GM18507 (cell line): ENCODE results near the gene FUZ.

ENCODE experiments used
- DNase-seq: peaks from one replicate; pipeline ENCODE4 v3.0.0; 2011; ENCODE audit warnings: low read depth; ENCODE audit not compliant: insufficient read length; ENCODE audit errors: extremely low spot score
- FAIRE-seq: peaks from 2 replicates; lab custom pipeline; 2011; peaks lifted over from hg19 to GRCh38; lab: Jason Lieb, UNC

FUZ gene, protein sequence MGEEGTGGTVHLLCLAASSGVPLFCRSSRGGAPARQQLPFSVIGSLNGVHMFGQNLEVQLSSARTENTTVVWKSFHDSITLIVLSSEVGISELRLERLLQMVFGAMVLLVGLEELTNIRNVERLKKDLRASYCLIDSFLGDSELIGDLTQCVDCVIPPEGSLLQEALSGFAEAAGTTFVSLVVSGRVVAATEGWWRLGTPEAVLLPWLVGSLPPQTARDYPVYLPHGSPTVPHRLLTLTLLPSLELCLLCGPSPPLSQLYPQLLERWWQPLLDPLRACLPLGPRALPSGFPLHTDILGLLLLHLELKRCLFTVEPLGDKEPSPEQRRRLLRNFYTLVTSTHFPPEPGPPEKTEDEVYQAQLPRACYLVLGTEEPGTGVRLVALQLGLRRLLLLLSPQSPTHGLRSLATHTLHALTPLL

GRCh38 chr19:49812997-49813861 lies at the start of gene FUZ:
Gene FUZ, minus strand, starts transcription at chr19:49813292. Its CDS starts 186 bp downstream, at chr19:49813106.
- FAIRE-seq (peak; percentile 97), DNase-seq (peak; percentile 78)

DNA sequence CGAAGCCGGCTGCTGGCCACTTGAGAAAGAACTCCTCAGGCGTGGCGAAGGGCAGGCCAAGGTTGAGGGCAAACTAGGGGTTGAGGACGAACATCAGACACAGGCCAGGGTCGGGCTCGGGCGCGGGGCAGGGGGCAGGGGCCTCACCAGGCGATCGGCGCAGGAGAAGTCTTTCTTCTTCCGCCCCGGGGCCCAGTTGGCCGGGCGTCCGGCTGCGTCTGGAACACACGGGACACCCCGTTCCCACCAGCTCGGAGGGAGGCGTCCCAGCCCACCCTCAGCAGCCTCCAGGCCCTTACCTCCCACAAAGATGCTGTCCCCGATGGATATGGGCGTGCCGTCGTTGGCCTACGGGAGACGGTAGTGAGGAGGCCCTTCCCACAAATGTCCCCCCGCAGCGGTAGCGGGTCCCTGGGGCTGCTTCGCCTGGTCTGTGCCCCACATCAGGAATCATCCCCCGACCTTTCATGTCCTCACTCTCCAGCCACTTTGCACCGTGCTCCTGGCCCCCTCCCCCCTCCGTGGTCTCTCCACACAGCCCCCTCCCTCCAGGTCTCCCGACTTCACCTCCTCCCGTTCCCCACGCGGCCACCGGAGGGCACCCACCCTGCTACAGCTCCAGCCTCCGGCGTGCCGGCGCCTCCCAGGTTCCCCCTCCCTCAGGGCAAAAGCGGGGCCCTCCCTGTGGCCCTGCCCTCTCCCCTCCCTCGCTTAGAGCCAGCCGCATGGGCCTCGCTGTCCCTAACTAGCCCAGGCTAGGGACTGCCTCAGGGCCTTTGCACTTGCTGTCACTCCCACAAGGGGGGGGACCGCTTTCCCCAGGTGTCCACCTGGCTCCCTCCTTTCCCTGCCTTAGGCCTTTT lies 49.5 kb upstream of the FUZ start:
- FAIRE-seq (no peak), DNase-seq (no peak)

- no peak for DNase-seq
- no peak for FAIRE-seq
Observed at GRCh38 chr19:49861541-49862378, 48.7 kb upstream of the FUZ start.

GRCh38 chr19:49861107-49861506 lies 48.0 kb upstream of the FUZ start:
- DNase-seq, result no peak
- FAIRE-seq, result no peak

DNA sequence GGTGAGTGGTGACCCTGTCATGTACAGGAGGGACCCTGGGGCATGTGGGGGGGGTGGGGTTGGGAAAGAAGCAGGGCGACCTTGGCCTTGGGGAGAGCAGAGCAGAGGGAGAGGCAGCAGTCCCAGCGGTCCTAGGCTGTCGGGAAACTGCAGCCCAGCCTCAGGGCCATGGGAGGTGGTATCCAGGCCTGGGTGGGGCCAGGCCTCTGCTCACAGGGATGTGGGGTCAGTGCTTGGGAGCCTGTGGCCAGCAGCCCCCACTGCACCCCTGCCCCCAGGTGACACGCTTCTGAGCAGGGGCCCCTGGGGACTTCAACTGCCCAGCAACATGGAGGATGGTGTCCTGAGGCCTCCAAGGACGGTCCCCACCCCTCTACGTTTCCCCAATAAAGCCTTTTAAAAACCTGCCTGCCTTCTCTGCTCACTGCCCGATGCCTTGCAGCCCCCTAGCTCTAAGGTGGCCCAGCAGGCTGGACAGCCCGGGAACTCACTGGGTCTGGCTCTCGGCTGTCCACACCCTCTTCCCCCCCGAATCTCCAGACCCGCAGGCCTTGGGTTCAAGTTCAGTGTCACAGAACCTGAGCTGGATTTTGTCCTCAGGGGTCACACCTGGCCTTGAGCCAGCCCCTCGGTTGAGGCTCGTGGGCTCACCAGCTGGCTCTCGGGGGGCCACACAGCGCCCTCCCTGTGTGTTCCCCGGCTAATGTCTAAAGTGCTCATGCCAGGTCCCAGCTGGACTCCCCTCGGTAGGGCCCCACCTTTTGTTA lies 47.4 kb upstream of the FUZ start:
- no peak for FAIRE-seq

DNA sequence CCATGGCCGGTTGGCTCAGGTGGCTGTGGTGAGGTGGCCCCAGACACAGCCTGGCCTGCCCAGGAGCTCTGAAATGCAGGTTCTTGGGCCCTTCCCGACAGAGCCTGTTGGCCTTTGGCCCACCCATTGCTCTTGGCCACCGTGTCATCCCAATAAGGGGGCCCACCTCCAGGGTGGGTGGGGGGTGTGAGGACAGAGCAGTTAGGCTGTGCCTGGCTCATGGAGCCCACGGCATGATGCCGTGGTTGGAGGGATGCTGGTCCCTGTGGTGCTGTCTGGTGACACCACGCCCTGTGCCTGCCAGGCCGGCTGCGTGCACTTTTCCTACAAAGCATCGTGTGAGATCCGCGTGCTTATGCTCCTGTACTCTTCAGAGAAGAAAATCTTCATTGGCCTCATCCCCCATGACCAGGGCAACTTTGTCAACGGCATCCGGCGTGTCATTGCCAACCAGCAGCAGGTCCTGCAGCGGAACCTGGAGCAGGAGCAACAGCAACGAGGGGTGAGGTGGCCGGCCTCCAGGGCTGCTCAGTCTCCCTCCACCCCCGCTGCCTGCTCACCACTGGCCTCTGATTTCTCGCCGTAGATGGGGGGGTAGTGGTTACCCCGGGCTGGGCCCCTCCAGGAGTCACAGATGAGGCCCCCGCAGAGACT lies 46.7 kb upstream of the FUZ start:
- FAIRE-seq, result no peak
- DNase-seq, result no peak

More for the DNA sequence above, 47.4 kb upstream of the FUZ start:
- DNase-seq, result no peak

GRCh38 chr19:49858088-49858985 lies 45.2 kb upstream of the FUZ start:
- DNase-seq, result no peak
- no peak for FAIRE-seq

DNA sequence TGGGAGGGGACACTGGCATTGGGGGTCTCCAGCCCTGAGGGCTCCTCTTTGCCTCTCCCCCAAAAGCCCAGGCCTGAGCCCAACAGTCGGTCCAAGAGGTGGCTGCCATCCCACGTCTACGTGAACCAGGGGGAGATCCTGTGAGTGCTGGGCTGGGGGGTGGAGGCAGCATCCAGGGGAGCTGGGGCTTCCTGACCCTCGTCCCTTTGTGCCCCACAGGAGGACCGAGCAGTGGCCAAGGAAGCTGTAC lies 44.7 kb upstream of the FUZ start:
- DNase-seq (no peak), FAIRE-seq (no peak)

DNA sequence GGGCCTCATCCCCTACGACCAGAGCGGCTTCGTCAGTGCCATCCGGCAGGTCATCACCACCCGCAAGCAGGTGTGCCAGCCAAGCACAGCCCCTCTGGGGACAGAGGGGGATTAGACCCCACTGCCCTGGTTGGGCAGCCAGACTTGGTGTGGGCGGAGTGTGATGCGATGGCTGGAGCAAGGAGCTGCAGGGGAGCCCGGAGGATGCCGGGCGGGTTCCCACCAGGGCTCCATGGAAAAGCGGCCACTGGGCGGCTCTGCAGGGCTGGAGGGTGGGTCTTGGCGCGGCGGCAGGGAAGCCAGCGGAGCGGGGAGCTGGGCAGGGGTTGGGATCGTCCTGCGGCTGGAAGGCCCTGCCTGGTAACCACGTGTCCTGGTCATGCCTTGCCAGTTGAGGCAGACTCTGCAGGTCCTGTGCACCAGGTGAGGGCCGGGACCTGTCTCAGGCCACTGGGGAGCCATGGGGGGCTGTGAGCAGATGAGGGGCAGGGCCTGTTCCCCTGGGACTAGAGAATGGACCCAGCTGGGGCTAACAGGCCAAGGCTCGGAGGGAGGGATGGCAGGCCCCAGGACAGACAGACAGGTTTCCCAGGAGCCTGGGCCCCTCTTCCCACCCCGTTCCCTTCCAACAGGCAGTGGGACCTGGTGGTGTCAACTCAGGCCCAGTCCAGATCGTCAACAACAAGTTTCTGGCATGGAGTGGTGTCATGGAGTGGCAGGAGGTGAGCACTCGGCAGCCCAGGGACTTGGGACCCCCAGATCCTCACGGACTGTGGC lies 44.2 kb upstream of the FUZ start:
- FAIRE-seq, result no peak
- no peak for DNase-seq

DNA sequence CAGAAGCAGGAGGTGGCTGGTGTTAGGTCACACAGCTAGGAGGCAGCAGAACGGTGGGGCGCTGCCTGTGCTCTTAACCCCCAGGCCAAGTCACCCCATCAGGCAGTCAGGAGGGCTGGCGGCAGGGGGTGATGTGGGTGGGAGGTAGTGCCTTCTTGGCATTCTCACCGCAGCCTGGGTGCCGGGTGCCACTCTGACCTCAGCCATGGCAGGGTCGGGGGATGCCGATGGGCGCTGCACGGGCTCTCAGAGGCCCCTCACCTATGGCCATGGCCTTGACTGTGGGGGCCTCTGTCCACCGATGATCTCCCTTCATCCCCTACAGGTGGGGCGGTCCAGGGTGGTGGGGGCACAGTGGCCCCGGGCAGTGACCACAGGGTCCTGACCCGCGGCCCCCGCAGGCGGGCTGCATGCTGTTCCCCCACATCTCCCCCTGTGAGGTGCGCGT lies 43.5 kb upstream of the FUZ start:
- FAIRE-seq (no peak), DNase-seq (no peak)

DNA sequence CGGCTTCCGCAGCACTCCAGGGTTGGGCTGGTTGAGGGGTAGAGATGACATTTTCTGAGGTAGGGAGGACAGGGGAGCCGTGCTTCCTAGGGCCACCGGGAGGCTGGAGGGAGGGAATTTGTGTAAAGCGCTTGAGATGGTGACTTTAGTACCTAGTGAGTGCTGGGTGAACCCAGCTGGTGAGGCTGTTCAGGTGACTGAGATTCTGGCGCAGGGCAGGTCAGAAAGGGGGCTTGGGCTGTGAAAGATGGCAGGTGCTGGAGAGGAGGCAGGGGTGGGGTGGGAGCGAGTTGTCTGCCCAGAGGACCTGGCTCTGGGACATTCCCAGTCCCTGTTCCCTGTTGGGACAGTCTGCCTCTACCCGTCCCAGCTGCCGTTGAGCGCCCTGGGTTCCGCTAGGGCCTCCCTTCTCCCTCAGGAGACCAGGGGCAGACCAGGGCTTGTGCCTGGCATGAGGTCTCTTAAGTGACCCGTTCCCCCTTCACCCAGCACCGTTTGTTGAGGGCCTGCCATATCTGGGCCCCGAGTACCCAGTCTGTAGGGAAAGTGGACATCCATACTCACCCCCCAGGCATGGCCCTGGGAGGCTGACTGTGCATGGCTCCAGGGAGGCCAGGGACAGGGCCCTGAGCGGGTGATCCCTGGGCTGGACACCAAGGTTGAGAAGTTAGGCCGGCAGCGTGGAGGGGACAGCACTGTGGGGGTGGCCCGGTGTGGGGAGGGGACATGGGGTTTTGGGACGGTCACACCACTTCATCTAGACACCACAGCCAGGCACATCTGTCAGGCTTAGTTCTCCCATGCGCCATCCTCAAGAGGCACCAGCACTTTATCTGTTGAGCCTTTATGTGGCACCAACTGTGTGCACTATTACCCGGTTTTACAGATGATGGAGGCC lies 42.8 kb upstream of the FUZ start:
- no peak for FAIRE-seq

DNA sequence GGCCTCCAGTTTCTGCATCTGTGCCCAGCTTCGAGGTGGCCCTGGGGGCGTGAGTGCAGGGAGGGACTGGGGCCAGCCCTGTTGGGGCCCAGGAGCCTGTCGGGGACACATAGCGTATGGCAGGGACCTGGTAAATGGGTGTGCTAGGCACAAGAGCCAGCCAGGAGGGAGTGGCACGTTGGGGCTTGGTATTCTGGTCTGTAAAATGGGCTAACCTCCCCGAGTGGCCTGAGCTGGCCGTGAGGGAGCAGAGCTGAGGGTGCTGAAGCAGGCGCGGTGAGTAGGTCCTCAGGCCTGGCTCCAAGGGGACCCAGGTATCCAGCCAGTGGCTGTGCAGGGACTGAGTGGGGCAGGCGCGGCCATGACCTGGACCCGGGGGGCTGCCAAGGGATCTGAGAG lies 42.2 kb upstream of the FUZ start:
- FAIRE-seq (no peak), DNase-seq (no peak)

More for the DNA sequence above, 42.8 kb upstream of the FUZ start:
- no peak for DNase-seq

- FAIRE-seq, result no peak
Observed at GRCh38 chr19:49854378-49855263, 41.5 kb upstream of the FUZ start.

GRCh38 chr19:49853852-49854377 lies 40.8 kb upstream of the FUZ start:
- FAIRE-seq, result no peak
- no peak for DNase-seq

More at GRCh38 chr19:49854378-49855263, 41.5 kb upstream of the FUZ start:
- no peak for DNase-seq
